Panc1 (cell line): Measurements from ENCODE around the gene CPNE4.

Experiments
- POLR2AphosphoS5 ChIP-seq: IDR thresholded peaks from 2 replicates; pipeline ENCODE4 v1.6.1; 2012; ENCODE audit warnings: mild to moderate bottlenecking, low read depth, low read length, moderate library complexity
- TF ChIP-seq, protein P1 (sequence below): fragments of 450-650 bp; IDR thresholded peaks from 2 replicates; pipeline ENCODE4 v1.5.1; 2017; ENCODE audit warnings: mild to moderate bottlenecking

DNA sequence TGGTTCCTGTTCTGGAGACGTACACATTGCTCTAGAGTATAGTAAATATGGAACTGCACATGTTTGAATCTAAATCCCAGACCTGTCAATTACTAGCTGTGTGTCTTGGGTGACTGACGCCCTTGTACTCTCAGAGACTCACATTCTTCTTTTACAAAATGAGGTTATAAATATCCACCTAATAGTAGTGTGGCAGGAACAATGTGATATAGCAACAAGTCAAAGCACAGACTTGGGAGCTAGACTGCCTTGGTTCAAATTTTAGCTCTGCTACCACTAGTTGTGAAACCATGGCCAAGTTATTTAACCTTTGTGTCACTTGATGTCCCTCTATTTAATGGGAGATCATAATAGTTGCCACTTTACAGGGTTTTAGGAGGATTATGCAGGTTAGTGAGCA lies 245.6 kb downstream of the CPNE4 start:
- TF ChIP-seq, protein P1, sequence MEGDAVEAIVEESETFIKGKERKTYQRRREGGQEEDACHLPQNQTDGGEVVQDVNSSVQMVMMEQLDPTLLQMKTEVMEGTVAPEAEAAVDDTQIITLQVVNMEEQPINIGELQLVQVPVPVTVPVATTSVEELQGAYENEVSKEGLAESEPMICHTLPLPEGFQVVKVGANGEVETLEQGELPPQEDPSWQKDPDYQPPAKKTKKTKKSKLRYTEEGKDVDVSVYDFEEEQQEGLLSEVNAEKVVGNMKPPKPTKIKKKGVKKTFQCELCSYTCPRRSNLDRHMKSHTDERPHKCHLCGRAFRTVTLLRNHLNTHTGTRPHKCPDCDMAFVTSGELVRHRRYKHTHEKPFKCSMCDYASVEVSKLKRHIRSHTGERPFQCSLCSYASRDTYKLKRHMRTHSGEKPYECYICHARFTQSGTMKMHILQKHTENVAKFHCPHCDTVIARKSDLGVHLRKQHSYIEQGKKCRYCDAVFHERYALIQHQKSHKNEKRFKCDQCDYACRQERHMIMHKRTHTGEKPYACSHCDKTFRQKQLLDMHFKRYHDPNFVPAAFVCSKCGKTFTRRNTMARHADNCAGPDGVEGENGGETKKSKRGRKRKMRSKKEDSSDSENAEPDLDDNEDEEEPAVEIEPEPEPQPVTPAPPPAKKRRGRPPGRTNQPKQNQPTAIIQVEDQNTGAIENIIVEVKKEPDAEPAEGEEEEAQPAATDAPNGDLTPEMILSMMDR, result no peak
- TF ChIP-seq POLR2AphosphoS5, result no peak
